Astrocyte (in vitro differentiated cells and primary cell): Measurements from ENCODE around the gene COX4I2.

ENCODE experiments used
- EZH2 ChIP-seq: IDR thresholded peaks from 2 replicates; pipeline ENCODE4 v1.6.1; 2012; ENCODE audit warnings: mild to moderate bottlenecking, low read length, inconsistent platforms; ENCODE audit not compliant: insufficient read depth
- TF ChIP-seq, protein P1 (sequence below): IDR thresholded peaks from 2 replicates; pipeline ENCODE4 v1.5.1; 2011; ENCODE audit warnings: low read depth, mild to moderate bottlenecking, inconsistent platforms, low read length, moderate library complexity; ENCODE audit not compliant: insufficient read depth

DNA sequence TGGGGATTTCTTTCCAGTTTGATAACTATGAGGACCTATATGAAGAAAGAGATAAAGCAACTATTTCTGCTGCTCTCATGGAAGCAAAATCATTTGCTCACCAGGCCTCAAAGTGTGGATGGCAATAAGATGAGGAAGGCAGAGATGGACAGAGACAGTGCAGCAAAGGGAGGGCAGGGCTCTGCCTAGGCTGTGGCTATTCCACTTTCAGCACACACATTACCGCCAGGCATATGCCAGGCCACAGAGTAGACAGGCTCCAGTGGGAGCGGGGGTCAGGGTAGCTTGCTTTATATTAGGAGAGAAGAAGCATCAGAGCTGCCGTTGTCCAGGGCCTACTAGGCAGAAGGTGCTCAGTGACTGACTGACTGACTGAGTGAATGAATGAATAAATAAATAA lies 44.1 kb downstream of the COX4I2 start:
- TF ChIP-seq, protein P1, sequence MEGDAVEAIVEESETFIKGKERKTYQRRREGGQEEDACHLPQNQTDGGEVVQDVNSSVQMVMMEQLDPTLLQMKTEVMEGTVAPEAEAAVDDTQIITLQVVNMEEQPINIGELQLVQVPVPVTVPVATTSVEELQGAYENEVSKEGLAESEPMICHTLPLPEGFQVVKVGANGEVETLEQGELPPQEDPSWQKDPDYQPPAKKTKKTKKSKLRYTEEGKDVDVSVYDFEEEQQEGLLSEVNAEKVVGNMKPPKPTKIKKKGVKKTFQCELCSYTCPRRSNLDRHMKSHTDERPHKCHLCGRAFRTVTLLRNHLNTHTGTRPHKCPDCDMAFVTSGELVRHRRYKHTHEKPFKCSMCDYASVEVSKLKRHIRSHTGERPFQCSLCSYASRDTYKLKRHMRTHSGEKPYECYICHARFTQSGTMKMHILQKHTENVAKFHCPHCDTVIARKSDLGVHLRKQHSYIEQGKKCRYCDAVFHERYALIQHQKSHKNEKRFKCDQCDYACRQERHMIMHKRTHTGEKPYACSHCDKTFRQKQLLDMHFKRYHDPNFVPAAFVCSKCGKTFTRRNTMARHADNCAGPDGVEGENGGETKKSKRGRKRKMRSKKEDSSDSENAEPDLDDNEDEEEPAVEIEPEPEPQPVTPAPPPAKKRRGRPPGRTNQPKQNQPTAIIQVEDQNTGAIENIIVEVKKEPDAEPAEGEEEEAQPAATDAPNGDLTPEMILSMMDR = no peak
- no peak for TF ChIP-seq EZH2
